Kidney epithelial cell (primary cell): ENCODE data around the gene FOXL2NB. TPM values are rescaled to one million over a fixed set of nuclear protein-coding genes. Genes with fewer than 3 reads are reported as not detected.

ENCODE experiments used
- DNase-seq: peaks from one replicate; pipeline ENCODE4 v3.0.0-alpha.2; 2010; ENCODE audit warnings: low read depth
- H3K27me3 ChIP-seq: 2 replicates; pipeline ENCODE4 v1.6.0; 2011; ENCODE audit warnings: low read length; ENCODE audit not compliant: control insufficient read depth, insufficient read depth
- H3K36me3 ChIP-seq: 2 replicates; pipeline ENCODE4 v1.5.1; 2011; ENCODE audit warnings: low read length; ENCODE audit not compliant: control insufficient read depth, insufficient read depth
- H3K4me3 ChIP-seq: 2 replicates; pipeline ENCODE4 v1.5.1; 2011; ENCODE audit warnings: low read depth, mild to moderate bottlenecking, control low read depth, low read length
- CTCF ChIP-seq: IDR thresholded peaks from 2 replicates; pipeline ENCODE4 v1.5.1; 2011; ENCODE audit warnings: mild to moderate bottlenecking, moderate library complexity, low read length, control low read depth, inconsistent platforms; ENCODE audit not compliant: insufficient read depth, poor library complexity, severe bottlenecking
- total RNA-seq: library from RNA; depleted of rRNA; stranded (reverse); fragments of >200 nt; gene quantifications from 2 replicates; pipeline ENCODE4 v1.2.3, GENCODE V29; 2015

Gene FOXL2NB
- total RNA-seq, 1 donor from 2014 or later = 2.2 TPM

GRCh38 chr3:138913766-138914165 lies 33.3 kb upstream of the FOXL2NB start:
- H3K36me3 ChIP-seq = no peaks in the 10 kb centered on the region
- no peak for TF ChIP-seq CTCF
- no peak overlapping the region for H3K4me3 ChIP-seq
- no peak for DNase-seq
- H3K27me3 ChIP-seq = no peaks in the 10 kb centered on the region

GRCh38 chr3:138914870-138915502 lies 32.0 kb upstream of the FOXL2NB start:
- no peak for DNase-seq
- no peak for TF ChIP-seq CTCF
- Histone ChIP-seq H3K4me3 (peak overlapping the region; percentile 67), H3K36me3 (no peaks in the 10 kb centered on the region), H3K27me3 (no peaks in the 10 kb centered on the region)

- Histone ChIP-seq H3K4me3 (peak overlapping the region; percentile 67), H3K36me3 (no peaks in the 10 kb centered on the region), H3K27me3 (no peaks in the 10 kb centered on the region)
- DNase-seq = peak; percentile 53
- peak; percentile 89 for TF ChIP-seq CTCF
Observed at GRCh38 chr3:138915503-138916498, 31.2 kb upstream of the FOXL2NB start.

DNA sequence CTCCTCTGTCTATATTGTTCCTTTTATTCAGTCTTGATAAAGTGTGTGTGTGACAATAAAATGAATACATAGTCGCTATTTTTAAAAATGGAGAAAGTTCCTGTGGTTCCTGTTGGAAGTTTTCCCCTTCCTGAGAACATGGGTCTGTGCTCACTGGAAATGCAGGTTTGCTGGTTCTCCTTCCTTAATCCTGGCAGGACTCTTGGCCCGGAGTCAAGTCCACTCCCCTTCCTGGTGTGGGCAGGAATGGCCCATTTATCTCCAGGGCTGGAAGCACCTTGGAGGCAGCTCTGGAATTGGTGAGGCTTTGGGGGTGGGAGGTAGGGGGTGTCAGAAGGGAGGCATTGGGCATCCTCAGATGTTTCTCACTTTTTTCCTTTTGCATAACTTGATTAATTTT lies 30.2 kb upstream of the FOXL2NB start:
- DNase-seq = no peak
- Histone ChIP-seq H3K4me3 (no peak overlapping the region), H3K36me3 (no peaks in the 10 kb centered on the region), H3K27me3 (no peaks in the 10 kb centered on the region)
- no peak for TF ChIP-seq CTCF

- H3K27me3 ChIP-seq = no peaks in the 10 kb centered on the region
- no peak for TF ChIP-seq CTCF
- H3K4me3 ChIP-seq = no peak overlapping the region
- no peaks in the 10 kb centered on the region for H3K36me3 ChIP-seq
- DNase-seq = no peak
Observed at GRCh38 chr3:138919325-138919724, 27.7 kb upstream of the FOXL2NB start.
